ENCODE data around the gene ACTL7A.
A peak's percentile ranks its signal among the peaks of the same experiment; 100 is the strongest.

DNA sequence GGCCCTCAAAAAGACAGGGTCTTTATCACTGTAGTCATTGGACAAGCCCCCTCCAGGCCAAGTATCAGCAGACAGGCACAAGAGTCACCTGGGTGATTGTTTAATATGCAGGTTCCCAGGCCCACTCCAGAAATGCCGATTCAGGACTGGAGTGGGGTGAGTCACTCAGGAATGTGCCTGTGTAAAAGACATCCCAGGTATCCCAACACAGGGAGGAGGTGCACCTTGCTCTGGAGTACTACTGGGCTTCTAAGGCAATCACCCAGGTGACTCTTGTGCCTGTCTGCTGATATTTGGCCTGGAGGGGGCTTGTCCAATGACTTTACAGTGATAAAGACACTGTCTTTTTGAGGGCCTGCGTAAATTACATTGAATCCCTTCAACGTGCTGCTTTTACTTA, 46.9 kb upstream of the ACTL7A start:
- no peak for TF ChIP-seq MAFK (IDR thresholded peaks at IDR 0.05; ENCODE audit: partially characterized antibody)
- no peak for TF ChIP-seq CEBPB (IDR thresholded peaks at IDR 0.05)
- TF ChIP-seq RFX5 (IDR thresholded peaks at IDR 0.05), result no peak
- TF ChIP-seq, protein P1, sequence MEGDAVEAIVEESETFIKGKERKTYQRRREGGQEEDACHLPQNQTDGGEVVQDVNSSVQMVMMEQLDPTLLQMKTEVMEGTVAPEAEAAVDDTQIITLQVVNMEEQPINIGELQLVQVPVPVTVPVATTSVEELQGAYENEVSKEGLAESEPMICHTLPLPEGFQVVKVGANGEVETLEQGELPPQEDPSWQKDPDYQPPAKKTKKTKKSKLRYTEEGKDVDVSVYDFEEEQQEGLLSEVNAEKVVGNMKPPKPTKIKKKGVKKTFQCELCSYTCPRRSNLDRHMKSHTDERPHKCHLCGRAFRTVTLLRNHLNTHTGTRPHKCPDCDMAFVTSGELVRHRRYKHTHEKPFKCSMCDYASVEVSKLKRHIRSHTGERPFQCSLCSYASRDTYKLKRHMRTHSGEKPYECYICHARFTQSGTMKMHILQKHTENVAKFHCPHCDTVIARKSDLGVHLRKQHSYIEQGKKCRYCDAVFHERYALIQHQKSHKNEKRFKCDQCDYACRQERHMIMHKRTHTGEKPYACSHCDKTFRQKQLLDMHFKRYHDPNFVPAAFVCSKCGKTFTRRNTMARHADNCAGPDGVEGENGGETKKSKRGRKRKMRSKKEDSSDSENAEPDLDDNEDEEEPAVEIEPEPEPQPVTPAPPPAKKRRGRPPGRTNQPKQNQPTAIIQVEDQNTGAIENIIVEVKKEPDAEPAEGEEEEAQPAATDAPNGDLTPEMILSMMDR (IDR thresholded peaks at IDR 0.05), result no peak
- no peak for TF ChIP-seq PHF8 (IDR thresholded peaks at IDR 0.05; ENCODE audit: borderline replicate concordance, low read depth)
- no peak for TF ChIP-seq SMC3 (IDR thresholded peaks at IDR 0.05)
- no peak for TF ChIP-seq FOSL2 (IDR thresholded peaks at IDR 0.05)
- 0 out of 2 replicates have a peak, but pooled peaks have one; percentile 7 for TF ChIP-seq FOSL2 (CRISPR knock-in tag; IDR thresholded peaks at IDR 0.05)
- TF ChIP-seq, protein P2, sequence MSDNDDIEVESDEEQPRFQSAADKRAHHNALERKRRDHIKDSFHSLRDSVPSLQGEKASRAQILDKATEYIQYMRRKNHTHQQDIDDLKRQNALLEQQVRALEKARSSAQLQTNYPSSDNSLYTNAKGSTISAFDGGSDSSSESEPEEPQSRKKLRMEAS (IDR thresholded peaks at IDR 0.05), result no peak

Measured in A549 (cell line).